Activated gamma-delta T cell (primary cell): ENCODE results near the gene PSMF1.

ENCODE experiments used
- DNase-seq: peaks from one replicate; lab custom pipeline; 2025; lab: John Stamatoyannopoulos, UW
- total RNA-seq, 2 donors: gene quantifications; one replicate each; lab custom pipeline; 2026; lab: John Stamatoyannopoulos, UW

PSMF1 gene, protein sequence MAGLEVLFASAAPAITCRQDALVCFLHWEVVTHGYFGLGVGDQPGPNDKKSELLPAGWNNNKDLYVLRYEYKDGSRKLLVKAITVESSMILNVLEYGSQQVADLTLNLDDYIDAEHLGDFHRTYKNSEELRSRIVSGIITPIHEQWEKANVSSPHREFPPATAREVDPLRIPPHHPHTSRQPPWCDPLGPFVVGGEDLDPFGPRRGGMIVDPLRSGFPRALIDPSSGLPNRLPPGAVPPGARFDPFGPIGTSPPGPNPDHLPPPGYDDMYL
- total RNA-seq = 65.2 to 67.1 reads per million in 2 donors

- DNase-seq = peak; percentile 92
These were observed at the start of gene PSMF1 for GRCh38 chr20:1118336-1119127. PSMF1 (plus strand) TSS chr20:1118602; CDS start chr20:1118774, 172 bp downstream.

DNA sequence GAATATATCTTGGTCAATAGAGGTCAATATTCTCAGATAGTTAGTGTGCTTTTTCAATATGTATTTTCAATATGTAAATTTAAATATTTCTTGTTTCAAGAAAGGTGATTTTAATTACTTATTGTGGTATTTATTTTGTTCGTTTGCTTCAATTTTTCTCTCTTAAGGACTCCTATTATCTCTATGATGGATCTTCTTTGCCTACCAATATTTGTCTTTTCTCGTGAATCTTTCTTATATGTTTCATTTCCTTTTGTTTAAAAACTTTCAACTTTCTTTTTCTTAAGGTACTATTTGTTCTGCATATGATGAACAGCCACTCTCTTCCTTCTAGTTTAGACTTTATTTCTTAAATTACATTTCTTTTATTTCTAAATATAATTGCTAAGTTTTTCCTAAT lies 46.1 kb upstream of the PSMF1 start:
- DNase-seq = no peak

DNA sequence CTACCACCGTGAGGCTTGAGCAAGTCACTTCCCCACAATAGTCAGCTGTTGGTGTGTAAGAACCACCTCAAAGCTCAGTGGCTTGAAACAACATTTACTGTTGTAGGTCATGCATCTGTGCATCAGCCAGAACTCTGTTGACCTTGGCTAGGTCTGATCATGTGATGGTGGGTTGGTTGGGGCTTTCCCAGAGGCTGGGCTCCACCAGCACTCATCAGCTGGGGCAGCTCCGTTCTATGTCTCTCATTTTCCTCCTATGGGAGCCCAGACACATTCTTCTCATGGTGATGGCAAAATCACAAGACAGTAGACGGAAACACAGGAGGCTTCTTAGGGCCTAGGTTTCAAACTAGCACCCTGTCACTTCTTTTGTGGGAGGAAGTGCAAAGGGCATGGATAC lies 42.8 kb upstream of the PSMF1 start:
- DNase-seq = no peak

GRCh38 chr20:1081891-1082290 lies 36.5 kb upstream of the PSMF1 start:
- no peak for DNase-seq

DNA sequence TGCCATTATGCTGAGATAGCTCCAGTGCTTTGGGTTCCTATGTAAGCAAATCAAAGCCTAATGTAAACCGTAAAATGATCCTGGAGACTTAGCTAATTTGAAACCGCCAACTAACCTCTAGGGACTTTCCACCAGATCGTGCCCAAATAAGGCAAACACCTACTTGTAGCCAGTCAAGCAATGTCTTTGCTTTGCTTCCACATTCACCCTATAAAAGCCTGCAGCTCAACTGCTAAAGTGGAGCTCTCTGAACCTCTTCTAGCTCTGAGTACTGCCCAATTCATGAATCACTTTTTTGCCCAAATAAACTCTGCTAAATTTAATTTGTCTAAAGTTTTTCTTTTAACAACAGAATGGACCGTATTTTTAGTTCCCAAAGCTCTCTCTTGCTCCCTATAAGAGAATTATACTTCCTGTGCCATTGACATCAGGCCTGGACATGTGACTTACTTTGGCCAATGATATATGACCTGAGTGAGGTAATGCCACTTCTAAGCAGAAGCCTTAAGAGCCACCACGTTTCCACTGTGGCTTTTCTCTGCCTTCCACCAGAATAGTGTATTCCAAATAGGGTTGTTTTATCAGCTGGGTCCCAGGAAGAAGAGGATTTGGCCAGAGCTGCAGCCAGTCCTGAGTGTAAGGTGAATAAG lies 34.8 kb upstream of the PSMF1 start:
- no peak for DNase-seq

GRCh38 chr20:1085492-1086276 lies 32.7 kb upstream of the PSMF1 start:
- DNase-seq = no peak

- DNase-seq = no peak
These were observed 31.9 kb upstream of the PSMF1 start for GRCh38 chr20:1086277-1087213.

DNA sequence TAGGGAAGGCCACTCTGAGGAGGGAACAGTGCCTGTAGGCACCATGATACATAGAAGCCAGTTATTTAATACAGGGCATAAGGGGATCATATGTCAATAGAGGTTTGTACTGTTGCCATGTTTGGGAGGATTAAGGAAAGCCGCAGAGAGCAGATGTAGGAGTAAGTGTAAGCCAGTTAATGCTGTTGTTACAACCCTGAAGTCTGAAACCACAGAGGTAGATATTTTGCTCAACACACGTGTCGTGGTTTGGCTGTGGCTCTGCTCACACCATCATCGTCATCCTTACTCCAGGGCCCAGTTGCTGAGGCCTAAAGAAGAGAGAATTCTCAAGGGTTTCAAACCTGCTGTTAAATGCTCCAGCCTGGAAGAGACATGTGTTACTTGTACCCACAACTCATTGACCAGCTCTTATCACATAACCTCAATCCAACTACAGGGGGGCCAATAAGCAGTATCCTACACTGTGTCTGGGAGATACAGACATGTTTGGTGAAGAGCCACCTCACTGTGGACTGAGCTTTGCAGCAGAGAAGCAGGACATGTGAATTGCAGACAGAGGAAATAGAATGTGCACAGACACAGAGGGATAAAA lies 31.0 kb upstream of the PSMF1 start:
- no peak for DNase-seq

GRCh38 chr20:1094751-1095150 lies 23.7 kb upstream of the PSMF1 start:
- DNase-seq = no peak

GRCh38 chr20:1101533-1101932 lies 16.9 kb upstream of the PSMF1 start:
- no peak for DNase-seq

DNA sequence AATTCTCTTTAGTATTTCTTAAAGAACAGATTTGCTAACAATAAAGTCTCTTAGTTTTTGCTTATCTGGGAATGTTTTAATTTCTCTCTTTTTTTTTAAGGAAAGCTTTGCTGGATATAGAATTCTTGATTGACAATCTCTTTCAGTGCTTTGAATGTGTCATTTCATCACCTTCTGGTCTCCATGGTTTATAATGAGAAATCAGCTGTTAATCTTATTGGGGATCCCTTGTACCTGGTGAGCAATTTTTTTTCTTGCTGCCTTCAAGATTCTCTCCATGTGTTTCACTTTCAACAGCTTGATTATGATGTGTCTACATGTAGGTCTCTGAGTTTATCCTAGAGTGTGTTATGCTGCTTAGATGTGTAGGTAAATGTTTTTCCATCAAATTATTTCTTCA lies 16.4 kb upstream of the PSMF1 start:
- no peak for DNase-seq

DNA sequence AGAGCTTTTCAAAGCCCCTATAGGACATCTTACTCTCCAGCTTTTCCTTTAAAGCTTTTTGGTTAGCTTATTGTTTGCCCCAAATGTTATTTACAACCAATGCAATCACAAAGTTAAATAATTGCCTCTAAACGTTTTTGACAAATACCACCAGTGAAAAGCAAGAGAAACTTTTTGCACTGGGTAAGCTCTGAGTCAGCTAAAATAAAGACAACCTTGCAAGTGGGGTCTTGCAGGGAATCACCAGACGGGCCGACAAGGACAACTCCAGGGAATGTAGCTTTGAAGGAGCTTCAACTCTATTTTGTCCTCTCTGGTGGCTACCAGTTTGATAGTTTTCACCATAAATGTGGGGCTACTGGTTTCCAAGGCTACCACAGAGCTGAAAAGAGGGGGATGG lies 14.7 kb upstream of the PSMF1 start:
- no peak for DNase-seq

DNA sequence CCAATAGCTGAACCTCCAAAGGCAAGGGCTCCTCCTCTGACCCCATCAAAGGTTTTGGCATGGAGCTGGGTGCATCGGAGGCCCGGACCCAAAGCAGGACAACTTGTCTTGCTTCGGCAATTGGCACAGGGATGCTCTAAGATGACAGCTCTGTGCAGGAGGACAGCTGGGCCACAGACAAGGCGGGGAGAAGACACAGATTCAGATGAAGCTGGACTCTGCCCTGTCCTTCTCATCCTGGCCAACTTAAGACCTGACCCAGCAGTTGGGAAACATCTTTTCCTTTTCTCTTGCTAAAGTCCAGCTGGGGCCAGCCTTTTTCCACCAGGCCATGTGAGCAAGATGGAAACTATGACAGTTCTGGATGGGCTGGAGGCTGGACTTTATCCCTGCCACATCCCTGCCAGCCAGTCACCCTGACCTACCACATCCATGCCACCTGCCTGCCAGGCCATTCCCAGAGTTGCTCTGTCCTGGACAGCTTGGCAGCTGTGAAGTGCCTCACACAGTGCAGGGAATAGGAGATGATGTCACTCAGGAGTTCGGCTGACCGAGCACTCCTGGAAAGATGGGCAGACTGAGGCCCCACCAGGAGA lies 12.7 kb upstream of the PSMF1 start:
- no peak for DNase-seq

- no peak for DNase-seq
These were observed 11.2 kb upstream of the PSMF1 start for GRCh38 chr20:1107176-1107575.

- no peak for DNase-seq
These were observed 9.9 kb upstream of the PSMF1 start for GRCh38 chr20:1108437-1108920.

DNA sequence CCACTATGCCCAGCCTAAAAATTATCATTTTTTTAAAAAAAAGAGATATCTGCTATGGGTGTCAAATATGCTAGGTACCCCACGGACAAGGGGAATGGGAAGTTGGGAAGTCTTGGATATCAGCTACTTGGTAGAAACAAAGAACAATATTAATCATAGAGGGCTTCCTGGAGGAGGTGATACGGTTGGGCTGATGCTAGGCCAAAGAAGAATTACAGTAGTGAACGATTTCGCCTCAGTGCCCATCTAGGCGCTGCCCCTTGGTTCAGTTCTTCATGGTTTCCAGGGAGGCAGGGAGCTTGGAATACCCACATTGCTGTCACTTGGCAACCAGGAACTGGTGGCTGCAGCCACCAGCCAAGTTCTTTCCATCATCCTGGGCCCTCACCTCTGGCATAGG lies 5.5 kb upstream of the PSMF1 start:
- no peak for DNase-seq

- DNase-seq = no peak
These were observed 432 bp upstream of the PSMF1 start for GRCh38 chr20:1118004-1118335.

DNA sequence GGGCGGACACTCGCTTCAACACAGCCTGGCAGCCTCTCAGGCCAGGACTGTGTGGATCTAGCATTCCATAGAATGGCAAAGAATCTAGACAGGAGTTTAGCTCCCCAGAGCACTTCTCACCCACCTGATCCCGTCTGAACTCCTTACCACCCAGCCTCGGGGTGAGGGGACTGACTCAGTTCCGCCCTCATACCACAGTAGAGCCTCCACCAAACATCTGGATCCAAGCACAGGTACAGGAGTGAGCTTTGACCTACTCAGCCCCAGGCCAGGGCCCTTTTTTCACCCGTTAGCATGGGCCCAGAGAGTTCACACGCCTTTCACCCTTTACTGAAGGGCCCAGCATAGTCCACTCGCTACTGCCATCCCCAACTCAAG lies 715 bp downstream of the PSMF1 start:
- no peak for DNase-seq

GRCh38 chr20:1119524-1119923 lies 1.1 kb downstream of the PSMF1 start:
- no peak for DNase-seq

DNA sequence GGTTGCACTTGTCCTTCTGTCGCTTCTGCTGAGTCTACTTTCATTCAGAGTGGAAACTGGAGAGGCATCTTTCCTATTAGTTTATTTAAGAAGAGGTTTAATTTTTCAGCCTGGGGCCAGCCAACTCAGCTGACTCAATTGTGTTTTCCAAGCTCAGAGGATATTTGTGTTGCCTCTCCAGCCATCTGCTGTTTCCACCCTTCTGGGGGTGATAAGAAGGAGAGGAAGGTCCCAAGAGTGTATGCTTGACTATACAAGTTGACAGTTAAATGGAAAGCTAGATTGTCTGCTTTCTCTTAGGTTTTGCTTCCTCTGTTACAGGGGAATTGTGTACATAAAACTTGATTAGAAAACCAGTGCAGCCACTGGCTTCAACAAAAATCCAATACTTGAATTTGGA lies 3.0 kb downstream of the PSMF1 start:
- DNase-seq = no peak
